NCI-H226 (cell line): Measurements from ENCODE around the gene DDX39A.
"Not testable (repeated sequence)": the region's sequence is repeated elsewhere in the genome, so short reads cannot be mapped to it uniquely, and the experiment has no call there.

Source experiments
- DNase-seq: peaks from one replicate; pipeline ENCODE4 v3.0.0-alpha.2; 2015

The DDX39A gene

DNA sequence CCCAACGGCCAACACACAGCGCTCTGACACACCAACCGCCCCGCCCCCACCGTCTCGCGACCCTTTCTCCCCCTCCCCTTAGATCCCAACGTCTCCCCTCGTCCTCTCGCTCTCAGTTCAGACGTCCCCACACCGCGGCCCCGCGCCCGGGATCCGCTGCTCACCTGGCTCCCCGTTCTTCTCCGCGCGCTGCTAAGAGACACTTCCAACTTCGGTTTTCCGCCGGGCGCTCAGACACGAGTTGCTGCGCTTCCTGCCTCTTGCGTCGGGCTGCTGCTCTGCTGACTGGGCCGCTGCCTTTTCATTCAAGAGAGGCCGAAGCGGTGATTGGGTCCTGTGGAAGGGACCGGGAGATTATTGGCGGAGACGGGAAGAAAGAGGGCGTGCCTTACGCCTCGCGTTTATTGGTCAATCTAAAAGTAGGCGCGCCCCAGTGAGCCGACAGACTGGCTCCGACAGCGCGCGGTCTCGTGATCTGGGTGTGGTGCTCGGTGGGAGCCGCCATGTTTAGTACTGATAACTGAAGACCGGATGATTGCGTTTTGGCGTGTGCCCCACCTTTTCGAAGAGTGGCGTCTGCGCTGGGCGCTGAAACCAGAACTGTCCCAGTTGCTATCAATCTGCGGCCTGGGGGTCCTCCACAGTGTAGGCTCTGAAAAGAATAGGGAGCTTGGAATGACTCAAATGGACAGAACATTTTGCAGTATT is at the start of gene DDX39A:
Gene DDX39A, minus strand, starts transcription at position 236 of the 708 bp plus-strand sequence. CDS start 6,121 bp downstream, outside the sequence.
- peak; percentile 99 for DNase-seq

DNA sequence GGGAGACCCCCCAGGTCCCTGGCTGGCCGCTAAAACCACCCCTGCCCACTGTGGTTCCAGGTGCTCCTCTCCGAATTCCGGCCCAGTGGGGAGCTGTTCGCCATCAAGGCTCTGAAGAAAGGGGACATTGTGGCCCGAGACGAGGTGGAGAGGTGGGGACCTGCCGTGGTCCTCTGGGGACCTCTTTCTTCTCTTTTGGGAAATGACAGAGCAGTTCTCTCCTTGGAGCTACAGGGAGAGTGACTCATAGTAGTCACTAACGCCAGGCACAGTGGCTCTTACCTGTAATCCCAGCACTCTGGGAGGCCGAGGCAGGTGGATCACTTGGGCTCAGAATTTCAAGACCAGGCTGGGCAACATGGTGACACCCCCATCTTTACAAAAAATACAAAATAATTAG is 48.7 kb upstream of the DDX39A start:
- no peak for DNase-seq

DNA sequence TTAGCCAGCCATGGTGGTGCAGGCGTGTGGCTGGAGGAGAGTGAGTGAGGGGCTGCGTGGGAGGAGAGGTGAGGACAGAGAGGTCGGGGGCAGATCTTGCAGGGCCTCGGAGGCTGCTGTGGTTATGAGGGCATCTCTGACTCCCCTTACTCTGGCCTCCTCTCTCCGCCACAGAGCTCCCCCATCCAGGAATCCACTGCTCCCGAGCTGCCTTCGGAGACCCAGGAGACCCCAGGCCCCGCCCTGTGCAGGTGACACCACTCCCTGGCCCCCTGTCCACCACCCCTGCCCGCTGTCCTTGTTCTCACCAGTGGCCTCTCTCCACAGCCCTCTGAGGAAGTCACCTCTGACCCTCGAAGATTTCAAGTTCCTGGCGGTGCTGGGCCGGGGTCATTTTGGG is 48.2 kb upstream of the DDX39A start:
- DNase-seq = no peak

DNA sequence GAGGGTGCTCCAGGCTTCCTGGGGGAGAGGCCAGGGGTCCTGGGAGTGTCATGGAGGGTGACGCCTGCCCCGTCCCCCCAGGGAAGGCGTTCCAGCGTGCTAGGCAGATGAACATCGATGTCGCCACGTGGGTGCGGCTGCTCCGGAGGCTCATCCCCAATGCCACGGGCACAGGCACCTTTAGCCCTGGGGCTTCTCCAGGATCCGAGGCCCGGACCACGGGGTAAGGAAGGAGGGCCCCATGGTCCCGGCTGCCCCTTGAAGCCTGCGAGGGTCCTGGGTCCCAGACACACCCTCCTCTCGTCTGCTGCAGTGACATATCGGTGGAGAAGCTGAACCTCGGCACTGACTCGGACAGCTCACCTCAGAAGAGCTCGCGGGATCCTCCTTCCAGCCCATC is 44.6 kb upstream of the DDX39A start:
- DNase-seq = no peak

DNA sequence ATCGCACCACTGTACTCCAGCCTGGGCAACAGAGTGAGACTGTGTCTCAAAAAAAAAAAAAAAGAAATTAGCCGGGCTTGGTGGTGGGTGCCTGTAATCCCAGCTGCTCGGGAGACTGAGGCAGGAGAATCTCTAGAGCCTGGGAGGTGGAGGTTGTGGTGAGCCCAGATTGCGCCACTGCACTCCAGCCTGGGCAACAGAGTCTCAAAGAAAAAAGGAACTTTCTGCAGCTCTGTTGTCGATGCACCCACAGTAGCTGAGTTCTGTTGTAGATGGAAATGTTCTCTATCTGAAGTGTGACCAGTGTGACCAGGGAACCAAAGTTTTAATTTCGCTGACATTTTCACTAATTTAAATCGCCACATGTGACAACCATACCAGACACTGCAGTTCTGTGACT is 43.3 kb upstream of the DDX39A start:
- not testable (repeated sequence) for DNase-seq

DNA sequence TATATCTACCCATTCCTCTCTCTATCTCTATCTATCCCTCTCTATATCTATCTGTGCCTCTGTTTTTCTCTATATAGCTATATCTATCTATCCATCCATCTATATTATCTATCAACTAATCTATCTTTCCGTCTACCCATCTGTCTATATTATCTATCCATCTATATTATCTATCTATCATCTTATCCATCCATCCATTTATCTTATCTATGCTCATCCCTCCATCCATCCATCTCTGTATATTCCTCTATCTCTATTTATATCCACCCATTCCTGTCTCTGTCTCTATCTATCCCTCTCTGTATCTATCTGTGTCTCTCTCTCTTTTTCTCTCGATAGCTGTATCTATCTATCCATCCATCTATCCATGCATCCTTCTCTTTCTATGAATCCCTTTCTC is 41.8 kb upstream of the DDX39A start:
- DNase-seq = no peak

DNA sequence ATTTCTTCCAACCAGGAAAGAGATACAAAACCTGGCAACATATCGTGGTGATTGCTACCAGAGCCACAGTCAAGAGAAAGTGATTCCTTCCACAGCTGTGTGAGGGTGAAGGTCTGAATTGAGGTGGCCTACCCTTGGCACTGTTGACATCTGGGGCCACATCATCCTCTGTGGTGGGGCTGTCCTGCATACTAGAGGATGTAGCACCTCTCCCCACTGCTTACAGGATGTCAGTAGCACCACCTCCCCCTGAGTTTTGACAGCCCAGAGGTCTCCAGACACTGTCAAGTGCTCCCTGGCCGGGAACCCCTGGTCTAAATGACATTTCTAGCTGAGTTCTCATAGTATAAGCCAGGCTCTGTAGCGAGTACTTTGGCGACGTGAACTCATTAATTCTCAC is 40.6 kb upstream of the DDX39A start:
- no peak for DNase-seq

DNA sequence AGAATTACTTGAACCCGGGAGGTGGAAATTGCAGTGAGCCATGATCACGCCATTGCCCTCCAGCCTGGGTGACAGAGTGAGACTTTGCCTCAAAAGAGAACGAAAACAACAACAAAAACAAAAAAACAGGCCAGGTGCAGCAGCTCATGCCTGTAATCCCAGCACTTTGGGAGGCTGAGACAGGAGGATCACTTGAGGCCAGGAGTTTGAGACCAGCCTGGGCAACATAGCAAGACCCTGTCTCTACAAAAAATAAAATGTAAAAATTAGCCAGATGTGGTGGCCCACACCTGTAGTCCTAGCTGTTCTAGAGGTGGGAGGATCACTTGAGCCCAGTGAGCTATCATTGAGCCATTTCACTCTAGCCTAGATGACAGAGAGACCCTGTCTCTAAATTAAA is 33.2 kb upstream of the DDX39A start:
- not testable (repeated sequence) for DNase-seq

DNA sequence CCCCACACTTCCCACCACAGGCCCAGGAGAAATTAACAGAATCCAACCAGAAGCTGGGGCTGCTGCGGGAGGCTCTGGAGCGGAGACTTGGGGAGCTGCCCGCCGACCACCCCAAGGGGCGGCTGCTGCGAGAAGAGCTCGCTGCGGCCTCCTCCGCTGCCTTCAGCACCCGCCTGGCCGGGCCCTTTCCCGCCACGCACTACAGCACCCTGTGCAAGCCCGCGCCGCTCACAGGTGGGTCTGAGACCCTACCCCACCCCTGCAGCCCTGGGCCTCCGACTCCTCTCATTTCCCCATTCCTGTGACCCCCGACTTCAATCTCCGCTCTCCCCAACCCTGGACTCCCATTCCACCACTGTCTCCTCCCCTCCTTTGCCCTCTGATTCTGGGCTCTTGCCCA is 31.7 kb upstream of the DDX39A start:
- DNase-seq = no peak

DNA sequence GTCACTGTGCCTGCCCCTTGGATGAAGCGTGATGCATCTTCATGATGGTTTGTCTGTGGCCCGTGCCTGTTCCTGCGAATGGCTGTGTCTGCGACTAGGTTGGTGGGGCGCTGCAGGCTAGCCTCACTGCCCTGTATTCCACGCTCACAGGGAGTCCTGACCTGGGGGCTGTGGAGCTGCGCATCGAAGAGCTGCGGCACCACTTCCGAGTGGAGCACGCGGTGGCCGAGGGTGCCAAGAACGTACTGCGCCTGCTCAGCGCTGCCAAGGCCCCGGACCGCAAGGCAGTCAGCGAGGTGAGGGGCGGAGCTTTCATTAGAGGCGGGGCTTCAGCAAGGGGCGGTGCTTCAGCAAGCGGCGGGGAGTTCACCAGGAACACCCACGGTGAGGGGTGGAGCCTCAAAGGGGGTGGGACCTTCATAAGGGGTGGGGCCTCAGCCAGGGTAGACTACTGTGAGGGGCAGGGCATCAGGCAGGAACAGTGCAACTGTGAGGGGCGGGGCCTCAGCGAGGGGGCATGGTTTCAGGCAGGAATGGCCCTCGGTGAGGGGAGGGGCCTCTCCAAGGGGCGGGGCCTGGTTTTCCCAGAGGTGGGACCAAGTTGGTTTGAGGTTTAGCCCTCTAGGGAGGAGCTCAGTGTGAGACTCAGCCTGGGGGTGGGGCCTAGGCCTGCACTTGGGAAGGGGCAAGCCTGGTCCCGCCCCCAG is 31.2 kb upstream of the DDX39A start:
- DNase-seq = peak; percentile 40

DNA sequence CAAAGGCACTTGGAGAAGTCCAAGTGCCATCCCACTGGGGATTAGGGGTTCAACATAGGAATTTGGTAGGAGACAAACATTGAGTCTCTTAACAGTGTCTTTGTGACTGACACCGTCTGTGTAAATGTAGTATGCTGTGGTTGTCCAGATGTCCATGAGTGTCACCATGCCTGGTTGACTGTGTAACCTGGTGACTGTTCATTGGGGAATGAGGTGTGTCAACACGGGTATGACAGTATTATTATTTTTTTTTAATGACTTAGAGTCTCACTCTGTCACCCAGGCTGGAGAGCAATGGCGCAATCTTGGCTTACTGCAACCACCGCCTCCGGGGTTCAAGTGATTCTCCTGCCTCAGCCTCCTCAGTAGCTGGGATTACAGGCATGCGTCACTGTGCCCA is 30.2 kb upstream of the DDX39A start:
- no peak for DNase-seq

DNA sequence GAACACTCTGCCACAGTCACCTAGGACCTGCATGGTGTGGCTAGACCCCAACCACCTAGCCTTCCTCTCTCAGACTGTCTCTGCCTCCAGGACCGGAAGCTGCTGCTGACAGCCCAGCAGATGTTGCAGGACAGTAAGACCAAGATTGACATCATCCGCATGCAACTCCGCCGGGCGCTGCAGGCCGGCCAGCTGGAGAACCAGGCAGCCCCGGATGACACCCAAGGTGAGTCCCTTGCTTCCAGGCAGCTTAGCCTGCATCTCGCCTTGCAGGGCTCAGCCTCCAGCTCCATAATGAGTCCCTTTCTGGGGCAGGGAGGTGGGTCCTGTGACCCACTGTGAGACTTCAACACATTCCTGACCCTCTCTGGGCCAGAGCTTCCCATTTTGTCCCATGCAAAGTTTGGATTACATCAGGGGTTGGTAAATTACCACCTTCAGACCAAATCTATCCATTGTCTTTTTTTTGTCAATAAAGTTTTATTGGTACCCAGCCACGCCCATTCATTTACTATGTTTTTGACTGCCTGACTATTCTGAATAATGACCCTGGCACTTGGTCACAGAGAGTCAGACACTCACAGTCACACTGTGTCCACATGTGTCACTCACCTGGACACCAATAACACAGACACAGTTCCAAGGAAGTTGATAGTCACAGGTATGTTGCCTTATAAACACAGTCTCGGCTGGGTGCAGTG is 27.3 kb upstream of the DDX39A start:
- DNase-seq = no peak

DNA sequence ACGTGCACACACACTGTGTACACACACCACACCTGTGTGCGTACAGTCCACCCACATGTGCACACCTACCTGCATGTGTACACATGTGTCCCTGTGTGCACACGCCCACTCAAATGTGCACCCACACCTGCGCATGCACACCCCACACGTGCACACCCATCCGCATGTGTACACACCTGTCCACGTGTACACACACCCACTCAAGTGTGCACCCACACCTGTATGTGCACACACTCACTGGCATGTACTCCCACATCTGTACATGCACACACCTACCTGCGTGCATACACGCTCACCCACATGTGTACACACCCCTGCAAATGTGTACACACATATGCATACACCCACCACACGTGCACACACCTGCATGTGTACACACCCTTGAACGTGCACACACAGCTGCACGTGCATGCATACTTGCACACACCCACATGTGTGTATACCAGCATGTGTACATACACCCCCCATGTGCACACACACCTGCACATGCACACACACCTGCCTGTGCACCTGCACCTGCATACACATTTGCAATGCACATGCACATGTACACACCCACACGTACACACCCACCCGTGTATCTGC is 24.6 kb upstream of the DDX39A start:
- DNase-seq = no peak

DNA sequence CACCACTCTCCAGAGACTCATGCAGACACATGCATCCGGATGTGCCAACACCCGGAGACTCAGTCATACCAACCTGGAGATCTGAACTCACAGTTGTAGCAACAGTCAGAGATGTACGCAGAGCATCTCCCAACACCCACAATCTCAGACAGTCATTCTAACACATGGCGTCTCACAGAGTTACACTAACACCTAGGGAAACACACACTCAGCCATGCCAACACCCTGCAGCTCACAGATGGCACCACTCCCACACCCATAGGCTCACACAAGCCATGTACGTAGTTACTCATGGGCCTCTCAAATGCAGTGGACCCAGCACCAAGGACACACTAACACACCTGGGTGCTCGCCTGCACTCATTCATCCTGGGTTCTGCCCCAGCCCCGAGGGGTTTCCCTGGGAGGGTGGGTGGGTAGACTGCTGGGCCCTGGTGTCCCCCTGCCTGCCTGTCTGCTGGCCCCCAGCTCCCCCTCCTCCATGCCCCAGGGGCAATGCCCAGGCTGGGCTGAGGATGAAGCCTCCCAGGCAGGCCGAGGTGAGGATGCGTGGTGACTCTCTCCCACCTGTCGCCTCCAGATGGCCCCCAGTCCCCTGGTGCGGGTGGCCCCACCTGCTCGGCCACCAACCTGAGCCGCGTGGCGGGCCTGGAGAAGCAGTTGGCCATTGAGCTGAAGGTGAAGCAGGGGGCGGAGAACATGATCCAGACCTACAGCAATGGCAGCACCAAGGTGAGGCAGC is 23.9 kb upstream of the DDX39A start:
- DNase-seq = no peak

DNA sequence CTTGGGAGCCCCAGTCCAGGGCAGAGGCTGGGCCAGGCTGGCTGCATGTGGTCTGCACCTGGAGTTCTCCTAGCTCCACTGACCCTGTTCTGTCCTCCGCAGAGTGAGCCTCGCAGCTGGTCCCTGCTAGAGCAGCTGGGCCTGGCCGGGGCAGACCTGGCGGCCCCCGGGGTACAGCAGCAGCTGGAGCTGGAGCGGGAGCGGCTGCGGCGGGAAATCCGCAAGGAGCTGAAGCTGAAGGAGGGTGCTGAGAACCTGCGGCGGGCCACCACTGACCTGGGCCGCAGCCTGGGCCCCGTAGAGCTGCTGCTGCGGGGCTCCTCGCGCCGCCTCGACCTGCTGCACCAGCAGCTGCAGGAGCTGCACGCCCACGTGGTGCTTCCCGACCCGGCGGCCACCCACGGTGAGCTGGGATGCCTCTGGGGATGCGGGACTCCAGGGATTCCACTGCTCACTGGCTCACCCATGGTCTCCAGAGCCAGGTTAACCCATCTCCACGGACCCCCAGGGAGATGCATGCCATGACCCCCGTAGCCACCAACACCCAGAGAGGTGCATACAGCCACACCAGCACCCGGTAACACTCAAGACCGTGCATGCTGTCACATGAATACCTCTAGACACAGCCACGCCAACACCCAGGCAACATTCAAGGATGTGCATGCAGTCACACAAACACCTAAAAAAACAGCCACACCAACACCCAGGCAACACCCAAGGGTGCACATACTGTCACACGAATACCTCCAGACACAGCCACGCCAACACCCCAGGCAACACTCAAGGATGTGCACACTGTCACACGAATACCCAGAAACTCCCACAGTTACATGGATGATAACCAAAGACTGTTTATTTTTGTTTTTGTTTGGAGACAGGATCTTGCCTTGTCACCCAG is 22.1 kb upstream of the DDX39A start:
- no peak for DNase-seq

DNA sequence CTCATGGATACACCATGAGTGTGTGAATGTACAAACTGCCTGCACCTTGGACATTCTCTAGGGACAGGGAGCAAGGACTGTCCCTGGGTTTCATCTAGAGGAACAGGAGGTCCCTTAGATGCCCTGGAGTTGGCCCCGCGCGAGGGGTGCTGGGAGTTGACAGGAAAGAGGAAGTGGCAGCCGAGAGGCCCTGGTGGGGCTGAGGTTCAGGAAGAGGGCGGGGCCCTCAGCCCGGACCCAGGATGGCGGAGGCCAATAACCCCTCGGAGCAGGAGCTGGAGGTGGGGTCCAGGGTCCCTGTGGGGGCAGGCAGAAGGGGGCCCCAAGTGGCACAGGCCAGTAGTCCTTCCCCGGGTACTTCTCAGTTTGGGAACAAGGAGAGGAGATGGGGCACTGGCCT is 20.9 kb upstream of the DDX39A start:
- no peak for DNase-seq

DNA sequence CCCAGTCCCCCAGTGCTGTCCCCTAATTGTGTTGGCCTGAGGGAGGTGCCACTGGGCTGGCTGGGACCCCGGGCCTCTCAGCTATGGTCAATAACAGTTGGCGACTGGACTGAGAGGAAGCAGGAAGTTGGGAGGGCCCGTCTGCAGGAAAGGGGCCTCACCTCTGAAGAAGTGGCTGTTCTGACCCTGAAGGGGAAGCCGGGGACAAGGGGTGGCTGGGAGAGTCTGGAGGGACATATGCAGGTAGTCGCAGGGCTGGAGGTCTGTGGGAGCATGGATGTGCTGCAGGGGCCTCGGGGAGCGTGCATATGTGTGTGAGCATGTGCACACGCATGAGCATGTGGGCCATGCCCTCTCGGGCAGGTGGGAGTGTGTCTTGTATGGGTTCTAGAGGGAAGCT is 19.9 kb upstream of the DDX39A start:
- no peak for DNase-seq

DNA sequence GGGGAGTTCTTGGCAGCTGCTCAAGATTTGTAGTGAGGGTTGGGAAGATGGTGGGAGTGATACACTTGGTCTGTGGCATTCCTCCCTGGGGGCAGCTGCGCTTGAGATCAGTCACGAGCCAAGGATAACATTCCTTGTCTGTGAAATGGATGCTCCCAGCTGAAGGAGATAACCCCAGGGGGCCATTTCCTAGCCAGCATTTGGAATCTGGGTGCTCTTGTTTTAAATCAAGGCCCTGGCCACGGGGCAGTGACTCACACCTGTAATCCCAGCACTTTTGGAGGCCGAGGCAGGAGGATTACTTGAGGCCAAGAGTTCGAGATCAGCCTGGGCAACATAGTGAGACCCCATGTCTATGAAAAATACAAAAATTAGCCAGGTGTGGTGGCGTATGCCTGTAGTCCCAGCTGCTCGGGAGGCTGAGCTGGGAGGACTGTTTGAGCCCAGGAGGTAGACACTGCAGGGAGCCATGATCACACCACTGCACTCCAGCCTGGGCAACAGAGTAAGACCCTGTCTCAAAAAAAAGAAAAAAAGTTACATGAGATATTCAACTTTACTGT is 18.5 kb upstream of the DDX39A start:
- DNase-seq = peak; percentile 68

DNA sequence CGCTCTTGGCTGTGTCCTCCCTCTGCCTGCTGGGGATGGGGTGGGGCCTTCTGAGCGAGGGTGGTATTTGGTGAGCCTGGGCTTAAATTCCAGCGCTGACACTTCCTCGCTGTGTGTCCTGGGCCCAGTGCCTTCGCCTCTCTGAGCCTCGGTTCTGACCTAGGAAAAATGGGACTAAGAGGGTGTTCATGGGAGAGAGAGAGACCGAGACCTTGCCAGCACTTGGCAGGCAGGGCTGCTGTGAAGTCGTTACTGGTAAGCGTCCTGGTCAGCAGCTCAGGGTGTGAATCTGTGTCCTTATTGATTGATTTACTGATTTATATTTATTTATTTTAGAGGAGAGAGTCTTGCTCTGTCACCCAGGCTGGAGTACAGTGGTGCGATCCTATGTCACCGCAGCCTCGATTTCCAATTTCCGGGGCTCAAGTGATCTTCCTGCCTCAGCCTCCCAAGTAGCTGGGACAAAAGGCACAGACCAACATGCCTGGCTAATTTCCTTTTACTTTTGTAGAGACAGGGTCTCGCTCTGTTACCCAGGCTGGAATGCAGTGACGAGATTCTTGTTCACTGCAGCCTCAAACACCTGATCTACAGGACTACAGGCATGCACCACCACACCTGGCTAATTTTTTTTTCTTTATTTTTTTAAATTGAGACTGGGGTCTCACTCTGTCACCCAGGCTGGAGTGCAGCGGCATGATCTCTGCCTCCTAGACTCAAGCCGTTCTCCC is 16.3 kb upstream of the DDX39A start:
- DNase-seq = no peak

DNA sequence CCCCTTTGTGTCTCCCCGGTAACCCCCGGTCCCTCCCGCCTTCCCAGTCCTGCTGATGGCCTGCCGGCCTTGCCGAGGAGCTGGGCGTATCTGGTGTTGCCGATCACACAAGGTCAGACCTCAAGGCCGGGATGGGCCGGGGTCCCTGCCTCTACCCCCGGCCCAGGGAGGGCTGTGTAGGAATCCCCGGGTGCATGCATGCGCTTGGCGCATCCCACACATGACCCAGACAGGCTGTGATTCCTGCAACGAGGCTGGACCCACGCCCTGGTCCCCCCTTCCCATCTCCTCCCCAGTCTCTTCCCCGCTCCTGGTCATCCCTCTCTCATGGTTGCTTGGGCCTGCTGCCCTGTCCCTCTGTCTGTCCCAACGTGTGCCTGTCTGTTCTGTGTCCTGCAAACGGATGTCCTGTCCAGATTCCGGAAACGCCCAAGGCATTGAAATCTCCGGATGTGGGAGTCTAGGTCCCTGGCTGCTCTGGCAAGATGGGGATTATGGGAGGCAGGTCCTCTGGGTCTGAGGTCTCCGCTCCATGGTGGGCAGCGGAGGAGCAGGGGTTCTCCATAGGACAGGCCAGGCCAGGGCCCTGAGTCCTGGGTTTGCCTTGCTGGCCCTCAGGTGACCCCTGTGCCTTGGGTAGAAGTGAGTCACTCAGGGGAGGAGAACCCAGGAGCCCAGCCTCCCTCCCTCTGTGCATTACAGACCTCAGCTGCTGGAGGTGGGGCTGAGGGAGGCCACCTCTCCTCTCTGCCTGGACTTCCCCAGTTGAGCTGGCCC is 15.6 kb upstream of the DDX39A start:
- peak; percentile 94 for DNase-seq
